Smooth muscle cell (in vitro differentiated cells): ENCODE data around the gene FHAD1. TPM values are rescaled to one million over a fixed set of nuclear protein-coding genes. Genes with fewer than 3 reads are reported as not detected.

ENCODE experiments used
- DNase-seq: peaks from one replicate; lab custom pipeline; 2025; ENCODE audit not compliant: unreplicated experiment; lab: John Stamatoyannopoulos, UW
- H2AFZ ChIP-seq: fragments of 200-600 bp; sonication (generic); 2 replicates; pipeline ENCODE4 v1.6.0; 2016; ENCODE audit warnings: antibody characterized with exemption, low read depth, mild to moderate bottlenecking
- H3F3A ChIP-seq: fragments of 200-600 bp; sonication (generic); 2 replicates; pipeline ENCODE4 v1.6.0; 2017; ENCODE audit warnings: antibody characterized with exemption, low read depth
- H3K27ac ChIP-seq: fragments of 200-600 bp; sonication (generic); 2 replicates; pipeline ENCODE4 v1.5.1; 2016; ENCODE audit warnings: low read depth, mild to moderate bottlenecking
- H3K27me3 ChIP-seq: fragments of 200-600 bp; sonication (generic); 2 replicates; pipeline ENCODE4 v1.6.1; 2016; ENCODE audit warnings: low read depth, mild to moderate bottlenecking
- H3K36me3 ChIP-seq: fragments of 200-600 bp; sonication (generic); 2 replicates; pipeline ENCODE4 v1.5.1; 2016; ENCODE audit warnings: low read depth
- H3K4me1 ChIP-seq: fragments of 200-600 bp; sonication (generic); 2 replicates; pipeline ENCODE4 v1.5.1; 2016; ENCODE audit warnings: low read depth
- H3K4me2 ChIP-seq: fragments of 200-600 bp; sonication (generic); 2 replicates; pipeline ENCODE4 v1.6.0; 2016; ENCODE audit warnings: mild to moderate bottlenecking
- H3K4me3 ChIP-seq: fragments of 200-600 bp; sonication (generic); 2 replicates; pipeline ENCODE4 v1.5.1; 2016; ENCODE audit warnings: mild to moderate bottlenecking
- H3K79me2 ChIP-seq: fragments of 200-600 bp; sonication (generic); 2 replicates; pipeline ENCODE4 v1.6.0; 2016; ENCODE audit warnings: low read depth, mild to moderate bottlenecking
- H3K9ac ChIP-seq: fragments of 200-600 bp; sonication (generic); 2 replicates; pipeline ENCODE4 v1.6.0; 2016; ENCODE audit warnings: low read depth
- H3K9me3 ChIP-seq: fragments of 200-600 bp; sonication (generic); replicated peaks from 2 replicates; pipeline ENCODE4 v1.5.1; 2016; ENCODE audit warnings: low read depth
- H4K20me1 ChIP-seq: fragments of 200-600 bp; sonication (generic); 2 replicates; pipeline ENCODE4 v1.6.0; 2016; ENCODE audit warnings: low read depth
- WGBS: methylation state at CpG from one replicate; pipeline ENCODE4 v1.1.7; 2016; ENCODE audit warnings: low lambda C conversion rate; 5-methylcytosine and 5-hydroxymethylcytosine counted together
- polyA plus RNA-seq: library from polyadenylated mRNA; unstranded; fragments of >200 nt; fragmentation: Nextera tagmentation; extraction: Ambion mirVana; gene quantifications from 2 replicates; pipeline ENCODE4 v1.2.1, GENCODE V29; 2016
- total RNA-seq: library from RNA; depleted of rRNA; stranded (reverse); fragments of >200 nt; gene quantifications from 2 replicates; pipeline ENCODE4 v1.2.3, GENCODE V29; 2014
- TF ChIP-seq, protein P1 (sequence below): fragments of 200-600 bp; sonication (generic); IDR thresholded peaks from 2 replicates; pipeline ENCODE4 v1.5.1; 2017; ENCODE audit warnings: borderline replicate concordance, mild to moderate bottlenecking, antibody characterized with exemption; ENCODE audit not compliant: insufficient read depth, poor library complexity, severe bottlenecking

The FHAD1 gene
- total and polyA plus RNA-seq, 2 experiments from 2014 or later, result 0.33 TPM; not detected in 1

DNA sequence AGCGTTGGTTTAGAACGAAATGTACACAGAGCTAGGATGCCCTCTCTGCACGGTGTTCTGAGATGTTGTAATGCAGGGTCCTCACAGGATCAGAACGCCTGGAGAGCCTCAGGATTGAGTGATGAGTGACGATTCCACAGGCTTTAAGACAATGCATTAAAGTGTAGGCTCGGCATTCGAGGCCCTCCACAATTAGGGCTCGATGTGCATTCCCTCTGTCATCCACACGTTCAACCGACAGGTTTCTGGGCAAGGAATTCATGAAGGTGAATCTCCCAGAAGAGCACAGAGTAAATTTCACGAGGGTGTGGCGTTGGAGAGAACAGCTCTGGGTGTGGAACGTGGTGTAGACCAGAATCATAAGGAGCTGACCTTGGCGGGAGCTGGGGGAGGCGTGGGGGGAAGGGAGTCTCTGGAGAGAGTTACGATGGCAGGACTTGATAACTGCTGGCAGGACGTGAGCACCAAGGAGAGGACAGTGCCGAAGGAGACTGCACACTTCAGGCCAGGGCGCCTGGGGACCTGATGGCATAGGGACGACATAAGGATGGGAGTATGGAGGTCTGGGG is 111.6 kb downstream of the FHAD1 start:
- H3K4me3 ChIP-seq, result no peak overlapping the region

DNA sequence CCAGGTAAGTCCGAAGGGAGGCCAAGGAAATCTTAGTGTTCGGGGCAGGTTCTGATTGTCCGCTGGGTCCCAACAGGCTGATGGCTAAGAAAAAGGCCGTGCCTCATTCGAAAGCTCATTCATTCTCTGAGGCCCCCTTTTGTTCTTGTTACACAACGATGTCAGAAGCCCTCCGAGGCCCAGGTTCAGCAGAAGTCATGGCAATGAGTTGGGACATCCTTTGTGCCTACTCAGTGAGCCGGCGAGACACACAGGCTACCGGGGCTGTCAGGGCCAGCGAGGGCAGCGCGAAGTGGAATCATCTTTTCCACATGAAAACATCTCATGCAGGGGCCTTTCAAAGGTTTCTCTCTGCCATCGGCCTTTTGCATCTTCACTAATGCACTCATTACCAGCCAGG is 113.7 kb downstream of the FHAD1 start:
- TF ChIP-seq, protein P1, sequence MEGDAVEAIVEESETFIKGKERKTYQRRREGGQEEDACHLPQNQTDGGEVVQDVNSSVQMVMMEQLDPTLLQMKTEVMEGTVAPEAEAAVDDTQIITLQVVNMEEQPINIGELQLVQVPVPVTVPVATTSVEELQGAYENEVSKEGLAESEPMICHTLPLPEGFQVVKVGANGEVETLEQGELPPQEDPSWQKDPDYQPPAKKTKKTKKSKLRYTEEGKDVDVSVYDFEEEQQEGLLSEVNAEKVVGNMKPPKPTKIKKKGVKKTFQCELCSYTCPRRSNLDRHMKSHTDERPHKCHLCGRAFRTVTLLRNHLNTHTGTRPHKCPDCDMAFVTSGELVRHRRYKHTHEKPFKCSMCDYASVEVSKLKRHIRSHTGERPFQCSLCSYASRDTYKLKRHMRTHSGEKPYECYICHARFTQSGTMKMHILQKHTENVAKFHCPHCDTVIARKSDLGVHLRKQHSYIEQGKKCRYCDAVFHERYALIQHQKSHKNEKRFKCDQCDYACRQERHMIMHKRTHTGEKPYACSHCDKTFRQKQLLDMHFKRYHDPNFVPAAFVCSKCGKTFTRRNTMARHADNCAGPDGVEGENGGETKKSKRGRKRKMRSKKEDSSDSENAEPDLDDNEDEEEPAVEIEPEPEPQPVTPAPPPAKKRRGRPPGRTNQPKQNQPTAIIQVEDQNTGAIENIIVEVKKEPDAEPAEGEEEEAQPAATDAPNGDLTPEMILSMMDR, result no peak
- WGBS, result 87% methylated on average over 14 of the region's 14 CpGs
- DNase-seq, result no peak

More for the DNA sequence above, 111.6 kb downstream of the FHAD1 start:
- Histone ChIP-seq H3K9ac (no peak overlapping the region), H3K27ac (no peak overlapping the region), H3K4me2 (no peak overlapping the region), H3K27me3 (no peaks in the 10 kb centered on the region), H3K4me1 (no peaks in the 10 kb centered on the region), H2AFZ (no peak overlapping the region), H3K79me2 (no peaks in the 10 kb centered on the region), H4K20me1 (no peaks in the 10 kb centered on the region), H3F3A (no peaks in the 10 kb centered on the region), H3K9me3 (no peaks in the 10 kb centered on the region), H3K36me3 (no peaks in the 10 kb centered on the region)
- TF ChIP-seq, protein P1, result no peak
- DNase-seq, result no peak
- 87% methylated on average over 20 of the region's 20 CpGs for WGBS

DNA sequence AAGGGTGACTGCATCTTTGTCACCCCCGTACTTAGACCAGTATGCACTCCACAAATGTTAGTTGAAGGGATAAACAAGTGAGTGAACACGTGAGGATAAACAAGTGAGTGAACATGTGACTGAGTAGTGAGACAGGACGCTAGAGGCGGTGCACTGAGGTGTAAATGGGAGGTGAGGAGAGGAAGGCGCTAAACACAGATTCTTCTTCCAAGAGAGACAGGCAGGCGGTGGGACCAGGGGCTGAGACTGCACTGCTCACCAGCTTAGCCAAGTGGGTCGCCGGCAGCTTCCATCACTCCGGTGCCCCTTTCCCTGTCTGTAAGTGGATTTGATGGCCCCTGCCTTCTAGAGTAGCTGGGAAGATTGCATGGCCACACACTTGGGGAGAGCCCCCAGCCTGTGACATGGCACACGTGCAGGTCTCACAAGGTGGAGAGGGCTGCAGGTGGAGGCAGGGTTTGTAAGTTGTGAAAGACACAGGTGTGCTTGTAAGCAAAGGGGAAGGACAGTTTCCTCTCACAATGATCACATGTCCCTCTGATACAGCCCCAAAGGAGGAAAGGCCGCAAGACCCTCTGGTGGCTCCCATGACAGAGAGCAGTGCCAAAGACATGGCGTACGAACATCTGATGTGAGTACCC is 115.2 kb downstream of the FHAD1 start:
- no peaks in the 10 kb centered on the region for H3K36me3 ChIP-seq
- H3K4me1 ChIP-seq, result no peaks in the 10 kb centered on the region
- no peak overlapping the region for H3K27ac ChIP-seq
- H3K9ac ChIP-seq, result no peak overlapping the region
- no peaks in the 10 kb centered on the region for H3F3A ChIP-seq
- no peak for DNase-seq
- H2AFZ ChIP-seq, result no peak overlapping the region
- no peaks in the 10 kb centered on the region for H3K79me2 ChIP-seq
- TF ChIP-seq, protein P1, result no peak
- no peak overlapping the region for H3K4me2 ChIP-seq
- H3K9me3 ChIP-seq, result no peaks in the 10 kb centered on the region
- no peak overlapping the region for H3K4me3 ChIP-seq
- WGBS, result 94% methylated on average over 13 of the region's 13 CpGs
- H4K20me1 ChIP-seq, result no peaks in the 10 kb centered on the region
- H3K27me3 ChIP-seq, result peaks cover 7% of the 10 kb centered on the region

More for the DNA sequence above, 113.7 kb downstream of the FHAD1 start:
- H3K27me3 ChIP-seq, result peaks cover 6% of the 10 kb centered on the region
- no peaks in the 10 kb centered on the region for H3K79me2 ChIP-seq
- no peaks in the 10 kb centered on the region for H3K36me3 ChIP-seq
- H4K20me1 ChIP-seq, result no peaks in the 10 kb centered on the region
- no peak overlapping the region for H3K4me2 ChIP-seq
- no peaks in the 10 kb centered on the region for H3K9me3 ChIP-seq
- H3K4me3 ChIP-seq, result no peak overlapping the region
- H2AFZ ChIP-seq, result no peak overlapping the region
- H3K4me1 ChIP-seq, result no peaks in the 10 kb centered on the region
- no peak overlapping the region for H3K9ac ChIP-seq
- H3F3A ChIP-seq, result no peaks in the 10 kb centered on the region
- no peak overlapping the region for H3K27ac ChIP-seq

DNA sequence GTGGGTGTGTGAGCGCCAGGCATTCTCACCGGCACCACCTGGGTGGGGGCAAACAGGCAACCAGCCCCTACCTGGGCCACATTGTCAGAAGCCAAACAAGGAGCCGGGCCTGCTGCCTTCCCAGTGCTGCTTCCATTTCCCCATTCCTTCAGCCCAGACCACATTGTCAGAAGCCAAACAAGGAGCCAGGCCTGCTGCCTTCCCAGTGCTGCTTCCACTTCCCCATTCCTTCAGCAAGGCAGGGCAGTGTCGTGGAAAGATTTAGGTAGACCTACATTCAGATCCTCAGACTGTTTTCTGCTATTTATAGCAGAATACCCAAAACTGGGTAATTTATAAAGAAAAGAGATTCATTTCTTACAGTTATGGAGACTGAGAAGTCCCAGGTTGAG is 115.7 kb downstream of the FHAD1 start:
- no peak for DNase-seq
- Histone ChIP-seq H3K4me3 (no peak overlapping the region), H3K9ac (no peak overlapping the region), H3F3A (no peaks in the 10 kb centered on the region), H3K4me1 (no peaks in the 10 kb centered on the region), H3K27me3 (peaks cover 7% of the 10 kb centered on the region), H3K36me3 (no peaks in the 10 kb centered on the region), H3K79me2 (no peaks in the 10 kb centered on the region), H4K20me1 (no peaks in the 10 kb centered on the region), H2AFZ (no peak overlapping the region), H3K9me3 (no peaks in the 10 kb centered on the region), H3K4me2 (no peak overlapping the region), H3K27ac (no peak overlapping the region)
- WGBS, result 95% methylated on average over 4 of the region's 4 CpGs
- TF ChIP-seq, protein P1, result no peak
